Stimulated activated CD4-positive, alpha-beta T cell treated with anti-CD3 and anti-CD28 coated beads, TNF-alpha, amount 100 ng/mL, for 24 hours (primary cell): ENCODE measurements around the gene MAP1LC3A.

Experiments used
- DNase-seq, 3 experiments: peaks; one replicate each; pipeline ENCODE4 v3.0.0-alpha.2; 2020; ENCODE audit warnings: low read depth in 3 of 3

MAP1LC3A gene

DNA sequence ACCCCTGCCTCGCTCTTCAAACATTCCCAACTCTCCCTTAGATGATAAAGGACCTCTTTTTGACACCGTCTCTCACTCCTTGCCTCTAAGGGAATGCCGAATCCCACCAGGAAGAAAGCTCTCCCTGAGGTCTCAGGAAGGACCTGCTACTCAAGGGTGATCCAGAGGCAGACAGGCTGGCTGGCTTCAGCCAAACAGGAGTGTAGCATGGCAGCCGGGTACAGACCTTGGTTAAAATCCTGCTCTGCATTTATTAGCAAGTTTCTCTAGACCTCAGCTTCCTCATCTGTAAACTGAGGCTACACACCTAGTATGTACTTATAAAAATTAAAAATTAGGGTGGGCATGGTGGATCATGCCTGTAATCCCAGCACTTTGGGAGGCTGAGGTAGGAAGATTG lies 17.2 kb downstream of the MAP1LC3A start:
- DNase-seq = no peak

- no peak for DNase-seq
These were observed 18.5 kb downstream of the MAP1LC3A start for GRCh38 chr20:34577061-34577460.

DNA sequence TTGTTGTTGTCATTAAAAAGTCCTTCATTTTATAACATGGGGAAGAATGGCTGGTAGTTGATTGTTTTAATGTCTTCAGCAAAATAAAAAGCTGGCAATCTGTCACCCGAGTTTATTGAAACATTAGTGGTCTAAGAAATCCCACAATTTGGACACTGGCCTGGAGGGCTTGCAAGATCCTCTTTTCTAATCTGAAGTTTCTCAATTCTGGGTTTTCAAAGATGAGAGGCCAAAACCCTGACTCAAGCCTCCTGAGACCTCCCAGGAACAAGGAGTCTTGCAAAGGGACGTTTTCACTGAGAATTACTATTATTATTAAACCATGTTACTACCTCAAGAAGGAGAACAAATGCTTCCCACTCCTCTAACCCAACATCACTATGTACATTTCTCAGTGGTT lies 19.5 kb downstream of the MAP1LC3A start:
- DNase-seq = no peak

GRCh38 chr20:34578521-34578920 lies 20.0 kb downstream of the MAP1LC3A start:
- no peak for DNase-seq

- DNase-seq = no peak
These were observed 20.9 kb downstream of the MAP1LC3A start for GRCh38 chr20:34579191-34579978.

DNA sequence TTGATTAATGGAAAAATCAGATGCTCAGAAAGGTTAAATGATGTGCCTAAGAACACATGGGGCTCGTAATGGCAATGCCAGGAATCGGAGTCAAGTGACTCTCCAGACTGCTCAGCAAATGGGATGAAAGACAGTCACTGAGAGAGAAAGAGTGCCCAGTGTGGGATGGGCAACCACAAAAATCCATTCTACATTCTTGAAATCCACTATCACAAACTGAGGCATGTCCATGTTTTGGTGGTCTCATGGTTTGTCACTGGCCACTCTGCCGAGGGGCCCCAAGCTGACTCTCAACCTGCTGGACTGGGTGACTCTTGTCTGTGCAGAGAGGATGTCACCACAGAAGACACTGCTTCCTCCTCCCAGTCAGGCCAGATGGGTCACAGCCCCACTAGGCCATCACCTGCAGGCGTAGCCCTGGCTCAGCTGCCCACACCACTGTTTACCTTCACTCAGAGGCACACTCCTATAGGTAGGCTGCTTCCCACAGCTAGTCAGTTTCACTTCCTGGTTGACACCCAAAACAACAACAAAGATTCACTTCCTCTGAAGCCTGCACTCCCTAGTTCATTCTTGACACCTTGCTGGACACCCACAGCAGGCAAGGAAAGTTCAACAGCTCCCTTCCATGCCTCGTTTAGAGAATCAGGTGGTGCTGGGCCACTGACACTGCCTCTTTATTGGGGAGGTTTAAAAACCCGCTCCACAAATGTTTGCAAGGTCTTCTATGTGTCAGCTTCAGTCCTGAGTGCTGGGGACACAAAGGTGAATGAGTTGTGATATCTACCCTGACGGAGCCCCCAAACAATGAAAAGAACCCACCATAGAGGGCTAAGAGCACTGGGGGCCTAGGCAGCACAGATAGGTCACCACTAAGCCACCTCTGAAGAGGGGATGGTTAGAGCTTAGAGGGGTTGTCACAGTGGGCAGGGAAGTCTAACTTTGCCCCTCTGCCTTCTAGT lies 21.7 kb downstream of the MAP1LC3A start:
- DNase-seq = no peak

GRCh38 chr20:34581341-34582184 lies 23.0 kb downstream of the MAP1LC3A start:
- peak in 1 of 3 experiments; percentile 19 for DNase-seq

- no peak for DNase-seq
These were observed 23.7 kb downstream of the MAP1LC3A start for GRCh38 chr20:34582221-34582620.

GRCh38 chr20:34582911-34583310 lies 24.4 kb downstream of the MAP1LC3A start:
- DNase-seq = no peak

- no peak for DNase-seq
These were observed 25.0 kb downstream of the MAP1LC3A start for GRCh38 chr20:34583544-34583943.

- DNase-seq = no peak
These were observed 26.5 kb downstream of the MAP1LC3A start for GRCh38 chr20:34585019-34585418.

DNA sequence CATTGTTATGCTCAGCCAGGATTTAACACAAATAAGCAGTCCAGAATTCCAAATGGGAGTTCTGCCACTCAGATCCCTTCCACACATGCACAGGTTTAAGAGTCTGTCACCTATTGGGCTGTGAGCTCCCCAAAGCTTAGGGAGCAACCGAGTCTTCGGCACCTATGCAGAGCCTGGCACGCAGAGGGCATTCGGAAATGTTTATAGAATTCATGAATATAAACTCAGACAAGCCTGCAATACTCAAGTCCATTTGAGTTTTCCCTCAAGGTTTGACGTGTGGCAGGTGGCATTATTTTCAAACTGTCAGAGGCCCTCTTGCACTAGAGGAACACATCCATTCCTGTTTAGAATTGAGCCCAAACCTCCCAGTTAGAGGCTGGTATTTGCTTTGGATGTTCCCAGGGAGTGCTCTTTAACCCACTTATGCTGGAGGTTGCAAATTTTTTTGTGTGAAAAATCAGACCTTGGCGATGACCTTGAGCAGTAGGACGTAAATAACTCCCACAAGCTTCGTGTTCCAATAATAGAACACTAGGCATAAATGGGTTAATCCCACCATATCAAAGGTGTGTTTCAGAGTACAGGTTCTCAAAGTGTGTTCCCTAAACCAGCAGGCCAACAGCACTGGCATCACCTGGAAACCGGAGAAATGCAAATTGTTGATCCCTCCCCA lies 28.1 kb downstream of the MAP1LC3A start:
- DNase-seq = no peak

GRCh38 chr20:34595377-34596184 lies 37.1 kb downstream of the MAP1LC3A start:
- no peak for DNase-seq

- no peak for DNase-seq
These were observed 42.6 kb downstream of the MAP1LC3A start for GRCh38 chr20:34600892-34601653.

DNA sequence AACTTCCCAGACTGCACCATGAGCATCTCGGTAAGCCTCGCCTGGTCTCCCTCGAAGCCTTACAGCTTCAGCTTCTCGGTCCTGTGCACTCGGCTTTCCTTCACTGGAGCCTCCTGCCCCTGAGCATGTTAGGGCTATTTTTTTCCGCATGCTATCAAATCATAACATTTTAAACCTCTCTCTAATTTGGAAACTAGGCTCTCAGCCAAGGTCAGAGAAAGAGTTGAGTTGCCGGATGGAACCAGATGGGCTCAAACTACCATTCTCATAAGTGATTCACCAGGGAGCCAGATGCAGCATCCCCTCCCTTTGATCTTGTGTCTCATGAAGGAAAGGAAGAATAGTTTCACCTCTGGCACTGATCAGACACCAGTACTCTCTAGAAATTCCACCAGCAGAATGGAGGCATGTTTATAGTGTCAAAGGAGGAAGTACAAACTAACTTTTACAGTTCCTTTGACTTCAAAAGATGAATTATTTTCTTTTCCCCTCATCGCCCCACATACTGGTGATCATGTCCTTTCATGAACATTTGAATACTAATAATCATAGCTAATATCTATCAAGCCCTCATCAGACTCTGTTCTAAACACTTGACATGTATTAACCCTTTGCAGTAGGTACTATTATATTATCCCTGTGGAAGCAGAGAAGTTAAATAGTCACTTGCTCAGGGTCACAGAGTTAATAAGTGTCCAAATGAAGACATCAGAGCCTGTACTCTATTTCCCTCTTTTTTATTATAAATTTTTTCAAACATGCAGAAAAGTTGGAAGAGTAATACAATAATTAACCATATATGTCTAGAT lies 46.7 kb downstream of the MAP1LC3A start:
- no peak for DNase-seq

GRCh38 chr20:34607066-34607465 lies 48.5 kb downstream of the MAP1LC3A start:
- DNase-seq = no peak
